HG03066 (cell line): ENCODE measurements around the gene NDUFV3.
"Not testable (repeated sequence)": the region's sequence is repeated elsewhere in the genome, so short reads cannot be mapped to it uniquely, and the experiment has no call there.

Source experiments
- ATAC-seq: cut with Tn5 transposase; IDR thresholded peaks from one replicate; pipeline ENCODE4 v1.9.1; 2021; ENCODE audit warnings: low read depth; ENCODE audit not compliant: unreplicated experiment

The NDUFV3 gene

DNA sequence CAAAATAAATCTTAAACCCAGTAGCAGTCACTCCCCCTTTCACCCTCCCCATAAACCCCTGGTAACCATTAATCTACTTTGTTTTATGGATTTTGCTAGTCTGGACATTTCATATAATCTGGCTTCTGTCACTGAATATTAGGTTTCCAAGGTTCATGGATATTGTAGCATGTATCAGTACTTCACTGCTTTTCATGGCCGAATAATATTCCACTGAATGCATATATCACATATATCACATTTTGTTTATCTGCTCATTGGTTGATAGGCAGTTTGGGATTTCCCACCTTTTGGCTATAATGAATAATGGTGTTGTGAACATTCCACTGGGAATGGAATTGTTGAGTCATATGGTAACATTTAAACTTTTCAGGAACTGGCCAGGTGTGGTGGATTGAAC lies 9.2 kb upstream of the NDUFV3 start:
- no peak for ATAC-seq

DNA sequence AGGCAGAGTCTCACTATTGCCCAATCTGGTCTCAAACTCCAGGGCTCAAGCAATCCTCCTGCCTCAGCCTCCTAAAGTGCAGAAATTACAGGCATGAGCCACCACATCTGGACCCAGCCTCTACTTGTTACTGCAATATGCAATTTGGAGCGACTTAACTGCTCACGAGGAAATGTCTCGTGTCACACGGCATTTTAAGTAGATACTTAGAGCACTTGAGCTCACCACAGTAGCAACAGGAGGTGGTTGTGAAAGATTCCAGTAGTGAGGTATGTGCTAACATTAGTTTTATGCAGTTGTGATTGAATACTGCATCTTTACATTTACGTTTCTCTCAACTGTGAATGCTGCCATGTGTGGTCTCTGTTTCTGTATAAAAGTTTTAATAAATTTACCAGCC lies 5.8 kb upstream of the NDUFV3 start:
- no peak for ATAC-seq

DNA sequence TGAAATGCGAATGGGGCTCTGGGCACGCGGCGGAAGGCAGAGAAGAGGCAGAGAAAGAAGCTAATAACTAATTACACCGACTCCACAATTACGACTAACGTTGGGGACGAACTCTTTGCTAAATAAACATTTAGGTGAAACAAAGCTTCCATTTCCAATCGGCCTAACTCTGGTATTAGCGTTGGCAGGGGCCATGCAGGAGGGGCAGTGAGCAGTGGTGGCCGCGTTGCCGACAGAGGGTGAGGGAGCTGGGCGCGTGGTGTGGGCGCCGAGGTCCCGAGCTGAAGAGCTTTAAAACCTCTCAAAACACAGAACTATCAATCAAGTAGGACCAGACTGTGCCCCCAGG lies 553 bp upstream of the NDUFV3 start:
- ATAC-seq = no peak

DNA sequence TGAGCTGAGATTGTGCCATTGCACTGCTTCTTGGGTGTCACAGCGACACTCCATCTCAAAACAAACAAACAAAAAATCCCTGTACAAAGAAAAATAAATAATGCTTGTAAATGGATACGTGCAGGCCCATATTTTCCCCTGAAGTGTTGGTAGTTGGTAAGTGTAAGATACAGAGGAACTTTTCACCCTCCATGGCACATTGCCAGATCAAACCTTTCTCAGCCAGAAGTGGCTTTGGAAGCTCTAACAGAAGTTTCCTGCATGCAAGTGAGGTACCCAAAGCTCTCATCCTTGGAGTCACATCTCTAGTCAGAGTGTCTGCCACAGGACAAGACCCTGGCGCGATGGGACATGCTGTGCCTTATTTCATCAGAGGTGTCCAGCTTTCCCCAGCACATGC lies 7.3 kb downstream of the NDUFV3 start:
- no peak for ATAC-seq

DNA sequence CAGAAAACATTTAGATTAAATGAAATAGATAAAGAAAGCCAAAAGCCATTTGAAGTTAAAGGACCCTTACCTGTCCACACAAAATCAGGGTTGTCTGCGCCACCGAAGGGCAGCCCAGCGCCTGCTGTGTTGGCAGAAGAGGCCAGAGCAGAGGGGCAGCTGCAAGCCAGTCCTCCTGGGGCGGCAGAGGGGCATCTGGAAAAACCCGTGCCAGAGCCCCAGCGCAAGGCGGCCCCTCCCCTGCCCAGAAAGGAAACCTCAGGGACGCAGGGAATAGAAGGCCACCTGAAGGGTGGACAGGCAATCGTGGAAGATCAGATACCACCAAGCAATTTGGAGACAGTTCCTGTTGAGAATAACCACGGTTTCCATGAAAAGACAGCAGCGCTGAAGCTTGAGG lies 10.7 kb downstream of the NDUFV3 start:
- ATAC-seq = no peak

DNA sequence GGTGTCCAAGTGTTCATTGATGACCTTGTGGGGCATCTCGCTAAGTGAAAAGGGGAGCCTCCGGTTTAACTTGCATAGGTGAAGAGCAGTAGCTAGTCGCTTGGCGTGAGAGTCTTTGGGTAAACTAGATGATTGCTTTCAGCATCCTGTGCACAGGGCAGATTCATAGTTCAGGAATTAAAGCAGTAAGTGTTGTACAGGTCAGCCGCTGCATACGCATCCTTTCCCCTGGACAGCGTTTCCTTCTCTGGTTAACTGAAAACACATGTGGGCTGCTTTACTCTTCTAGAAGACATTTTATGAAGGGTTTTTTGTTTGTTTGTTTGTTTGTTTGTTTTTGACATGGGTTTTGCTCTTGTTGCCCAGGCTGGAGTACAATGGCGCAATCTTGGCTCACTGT lies 12.1 kb downstream of the NDUFV3 start:
- ATAC-seq = no peak

DNA sequence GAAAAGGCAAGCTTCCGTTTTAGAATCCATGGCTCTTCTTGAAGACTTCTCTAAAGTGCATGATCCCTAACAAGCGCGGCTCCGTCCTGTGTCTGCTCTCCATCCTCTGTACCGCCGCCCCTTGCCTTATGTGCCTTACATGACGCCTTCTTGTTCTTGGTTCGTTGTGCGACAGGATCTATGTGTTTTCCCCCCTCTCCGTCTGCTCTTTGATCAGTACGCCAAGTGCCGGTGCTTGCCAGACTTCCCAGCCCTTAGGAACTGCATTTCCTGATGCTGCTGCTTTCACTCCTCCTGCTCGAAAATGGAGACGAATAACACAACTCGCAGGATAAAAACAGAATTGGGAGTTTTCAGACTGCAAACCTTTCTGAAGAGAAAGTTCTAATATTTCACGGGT lies 13.1 kb downstream of the NDUFV3 start:
- no peak for ATAC-seq

DNA sequence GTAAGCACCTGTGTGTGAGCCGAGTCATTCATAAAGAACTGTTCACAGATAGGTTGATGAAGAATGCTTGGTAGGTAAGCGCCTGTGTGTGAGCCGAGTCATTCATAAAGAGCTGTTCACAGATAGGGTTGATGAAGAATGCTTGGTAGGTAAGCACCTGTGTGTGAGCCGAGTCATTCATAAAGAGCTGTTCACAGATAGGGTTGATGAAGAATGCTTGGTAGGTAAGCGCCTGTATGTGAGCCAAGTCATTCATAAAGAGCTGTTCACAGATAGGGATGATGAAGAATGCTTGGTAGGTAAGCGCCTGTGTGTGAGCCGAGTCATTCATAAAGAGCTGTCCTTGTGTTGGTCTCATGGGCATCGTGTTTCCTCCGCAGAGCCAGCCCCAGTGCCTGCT lies 15.4 kb downstream of the NDUFV3 start:
- ATAC-seq = not testable (repeated sequence)

DNA sequence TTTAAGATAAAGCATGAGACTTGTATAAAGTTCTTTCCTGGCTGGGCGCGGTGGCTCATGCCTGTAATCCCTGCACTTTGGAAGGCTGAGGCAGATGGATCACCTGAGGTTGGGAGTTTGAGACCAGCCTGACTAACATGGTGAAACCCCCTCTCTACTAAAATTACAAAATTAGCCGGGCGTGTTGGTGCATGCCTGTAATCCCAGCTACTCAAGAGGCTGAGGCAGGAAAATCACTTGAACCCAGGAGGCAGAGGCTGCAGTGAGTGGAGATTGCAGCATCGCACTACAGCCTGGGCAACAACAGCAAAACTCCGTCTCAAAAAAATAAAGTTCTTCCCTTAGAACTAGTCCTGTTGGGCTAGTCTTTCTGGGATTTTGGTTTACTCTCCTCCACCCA lies 18.8 kb downstream of the NDUFV3 start:
- ATAC-seq = not testable (repeated sequence)

DNA sequence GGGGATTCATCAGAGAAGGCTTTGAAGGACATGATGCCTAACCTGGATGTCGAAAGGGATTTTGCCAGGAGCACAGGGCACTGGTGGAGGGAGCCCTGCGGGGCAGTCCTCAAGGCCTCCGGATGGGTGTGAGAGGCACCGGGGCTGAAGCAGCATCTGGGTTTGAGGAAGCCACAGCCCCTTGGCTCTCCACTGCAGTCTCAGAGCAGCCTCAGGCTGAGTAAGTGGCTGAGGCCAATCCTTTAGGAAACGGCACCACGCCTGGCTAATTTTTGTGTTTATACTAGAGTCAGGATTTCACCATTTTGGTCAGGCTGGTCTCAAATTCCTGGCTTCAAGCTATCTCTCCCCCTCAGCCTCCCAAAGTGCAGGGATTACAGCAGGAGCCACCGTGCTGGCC lies 20.4 kb downstream of the NDUFV3 start:
- no peak for ATAC-seq

DNA sequence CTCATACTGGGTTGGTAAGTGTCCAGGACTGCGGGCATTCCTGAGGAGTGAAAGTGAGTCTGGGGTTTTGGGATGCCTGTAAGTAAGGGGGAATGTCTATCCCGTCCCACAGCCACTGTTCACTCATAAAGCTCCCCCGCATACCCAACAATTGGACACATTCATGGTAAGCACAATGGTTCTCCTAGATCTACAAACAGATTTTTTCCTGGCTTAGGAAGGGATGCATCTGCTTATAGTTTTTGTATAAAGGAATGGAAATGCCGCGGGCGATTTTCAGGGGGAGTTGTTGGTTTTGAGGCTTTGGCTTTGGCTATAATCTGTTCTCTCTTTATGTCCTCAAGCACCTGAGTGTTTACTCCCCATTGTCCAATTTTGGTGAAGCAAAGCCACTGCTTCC lies 25.2 kb downstream of the NDUFV3 start:
- no peak for ATAC-seq

DNA sequence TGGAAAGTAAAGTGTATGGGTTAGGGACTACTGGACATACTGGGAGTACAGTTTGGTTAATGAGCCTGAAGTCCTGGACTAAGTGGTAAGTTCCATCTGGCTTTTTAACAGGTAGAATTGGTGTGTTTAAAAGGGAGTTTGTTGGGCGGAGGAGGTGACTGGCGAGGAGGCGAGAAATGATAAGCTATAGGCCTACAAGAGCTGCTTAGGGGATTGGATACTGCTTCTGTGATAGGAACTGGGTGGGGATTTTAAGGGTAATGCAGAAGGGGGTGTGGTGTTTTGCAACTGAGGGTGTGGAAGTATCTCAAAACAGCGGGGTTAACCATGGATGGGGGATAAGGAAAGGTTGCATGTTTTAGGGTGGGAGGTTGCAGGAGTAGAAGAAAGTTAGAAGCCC lies 28.8 kb downstream of the NDUFV3 start:
- ATAC-seq = no peak

DNA sequence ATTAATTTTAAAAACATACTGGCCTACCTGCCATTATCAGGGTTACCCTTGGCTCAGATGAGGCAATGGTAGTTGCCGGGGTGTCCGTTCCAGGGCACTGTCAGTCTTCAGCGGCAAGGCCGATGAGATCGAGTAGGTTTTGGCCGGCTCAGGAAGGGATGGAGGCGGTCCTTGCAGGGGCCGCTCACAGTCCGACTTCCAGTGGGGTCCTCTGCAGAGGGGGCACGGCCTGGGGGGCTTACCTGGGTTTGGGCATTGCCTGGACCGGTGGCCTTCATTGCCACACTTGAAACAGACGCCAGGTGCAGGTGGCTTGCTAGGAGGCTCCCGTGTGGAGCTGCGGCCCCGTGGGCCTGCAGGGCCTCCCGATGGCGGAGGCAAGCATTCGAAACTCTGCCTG lies 29.8 kb downstream of the NDUFV3 start:
- ATAC-seq = no peak

DNA sequence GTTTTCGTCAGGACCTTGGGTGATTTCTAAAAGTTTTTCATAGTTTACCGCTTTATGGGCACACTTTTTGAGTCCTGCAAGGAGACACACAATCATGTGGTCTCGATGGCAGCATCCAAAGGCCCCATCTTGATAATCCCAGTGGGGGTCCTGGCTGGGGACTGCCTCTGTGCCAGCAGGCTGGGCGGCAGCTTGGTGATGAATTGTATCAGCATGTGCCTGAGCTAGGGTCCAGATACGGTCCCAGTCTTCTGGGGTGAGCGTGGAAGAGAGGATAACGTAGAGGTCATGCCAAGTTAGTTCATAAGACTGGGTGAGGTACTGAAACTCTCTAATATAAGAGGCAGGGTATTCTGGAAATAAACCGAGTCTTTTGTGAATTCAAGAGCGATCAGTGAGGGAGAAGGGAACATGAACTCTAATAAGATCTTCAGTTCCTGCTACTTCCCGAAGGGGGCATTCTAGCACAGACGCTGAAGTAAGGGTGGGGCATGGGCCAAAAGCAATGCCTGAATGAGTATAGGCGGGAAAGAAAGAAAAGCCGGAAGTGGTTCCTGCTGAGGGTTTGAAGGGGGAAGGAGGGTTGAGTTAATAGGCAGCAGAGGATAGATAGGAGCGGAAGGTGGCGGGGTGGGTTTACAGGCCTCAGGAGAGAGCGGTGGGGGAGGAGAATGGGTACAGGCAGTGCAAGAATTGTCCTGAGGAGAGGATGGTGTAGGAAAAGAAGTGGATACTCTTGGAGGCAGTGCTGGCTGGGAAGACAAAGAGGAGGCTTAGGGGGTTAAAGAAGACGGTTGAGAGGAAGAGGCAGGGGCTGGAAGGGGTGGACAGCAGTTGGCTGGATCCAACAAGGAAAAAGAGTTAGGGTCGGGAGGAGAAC lies 30.7 kb downstream of the NDUFV3 start:
- ATAC-seq = peak; percentile 68

DNA sequence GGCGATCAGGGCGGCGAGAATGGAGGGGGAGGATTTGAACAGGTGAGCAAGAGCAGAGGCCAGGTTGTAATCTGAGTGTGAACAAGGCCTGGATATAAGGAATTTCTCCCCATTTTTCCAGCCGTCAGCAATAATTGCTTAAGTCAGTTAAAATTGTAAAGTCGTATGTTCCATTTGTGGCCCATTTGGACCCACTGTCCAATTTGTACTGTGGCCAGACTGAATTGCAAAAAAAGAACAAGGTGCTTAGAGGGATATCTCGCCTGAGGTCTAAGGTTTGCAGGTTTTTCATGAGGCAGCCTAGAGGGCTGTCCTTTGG lies 31.3 kb downstream of the NDUFV3 start:
- no peak for ATAC-seq

DNA sequence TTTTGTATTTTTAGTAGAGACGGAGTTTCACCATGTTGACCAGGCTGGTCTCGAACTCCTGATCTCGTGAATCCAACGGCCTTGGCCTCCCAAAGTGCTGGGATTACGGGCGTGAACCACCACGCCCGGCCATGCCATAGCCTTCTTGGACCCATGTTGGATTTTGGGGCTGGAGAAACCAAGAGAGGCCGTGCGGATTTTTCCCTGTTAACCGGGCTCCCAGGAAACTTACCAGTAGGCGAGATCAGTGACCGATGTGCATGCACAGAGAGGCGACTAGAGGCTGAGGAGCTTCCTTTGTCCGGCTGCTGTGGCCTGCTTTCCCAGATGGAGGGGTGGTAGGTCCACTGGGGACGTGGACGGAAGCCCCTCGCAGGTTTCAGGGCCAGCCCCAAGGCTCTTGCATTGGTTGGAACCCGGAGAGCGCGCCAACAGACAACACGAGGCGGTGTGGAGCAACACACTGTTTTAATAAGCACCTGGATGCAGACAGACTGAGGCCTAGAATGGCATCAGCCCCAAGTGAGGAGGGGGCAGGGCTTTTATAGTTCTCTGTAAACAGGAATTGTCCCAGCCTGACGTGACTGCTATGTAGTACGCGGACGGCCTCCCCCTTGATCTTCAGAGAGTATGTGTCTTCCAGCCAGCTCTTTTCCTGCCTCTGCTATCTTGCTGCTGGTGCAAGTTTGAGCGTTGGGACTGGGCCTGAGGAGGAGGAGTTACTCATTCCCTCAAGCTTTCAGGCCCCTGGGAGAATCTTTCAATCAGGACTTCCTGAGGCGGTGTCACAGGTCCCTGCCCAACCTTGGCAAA lies 32.2 kb downstream of the NDUFV3 start, which contains the start of gene ERVH48-1:
Gene ERVH48-1 (minus strand): TSS at position 517 of the 813 bp plus-strand sequence. CDS start 6,624 bp downstream, outside the sequence.
- ATAC-seq = no peak

DNA sequence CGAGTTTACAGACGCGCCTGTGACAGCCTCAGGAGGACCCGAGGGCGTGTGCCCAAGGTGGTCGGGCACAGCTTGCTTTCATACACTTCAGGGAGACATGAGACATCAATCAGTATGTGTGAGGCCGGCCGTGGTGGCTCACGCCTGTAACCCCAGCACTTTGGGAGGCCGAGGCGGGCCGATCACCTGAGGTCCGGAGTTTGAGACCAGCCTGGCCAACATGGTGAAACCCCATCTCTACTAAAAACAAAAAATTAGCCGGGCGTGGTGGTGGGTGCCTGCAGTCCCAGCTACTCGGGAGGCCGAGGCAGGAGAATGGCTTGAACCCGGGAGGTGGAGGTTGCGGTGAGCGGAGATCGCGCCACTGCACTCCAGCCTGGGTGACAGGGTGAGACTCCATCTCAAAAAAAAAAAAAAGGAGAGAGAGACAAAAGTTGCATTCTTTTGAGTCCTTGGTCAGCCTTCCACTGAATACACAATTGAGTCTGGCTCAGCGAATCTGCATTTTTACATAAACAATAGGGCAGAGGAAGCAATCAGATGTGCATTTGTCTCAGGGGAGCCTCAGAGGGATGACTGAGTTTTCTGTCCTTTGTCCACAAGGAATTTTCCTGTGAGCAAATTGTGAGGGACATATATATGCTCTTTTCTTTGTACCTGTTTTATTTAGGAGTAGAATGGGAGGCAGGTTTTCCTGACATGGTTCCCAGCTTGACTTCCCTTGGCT lies 34.5 kb downstream of the NDUFV3 start:
- not testable (repeated sequence) for ATAC-seq

DNA sequence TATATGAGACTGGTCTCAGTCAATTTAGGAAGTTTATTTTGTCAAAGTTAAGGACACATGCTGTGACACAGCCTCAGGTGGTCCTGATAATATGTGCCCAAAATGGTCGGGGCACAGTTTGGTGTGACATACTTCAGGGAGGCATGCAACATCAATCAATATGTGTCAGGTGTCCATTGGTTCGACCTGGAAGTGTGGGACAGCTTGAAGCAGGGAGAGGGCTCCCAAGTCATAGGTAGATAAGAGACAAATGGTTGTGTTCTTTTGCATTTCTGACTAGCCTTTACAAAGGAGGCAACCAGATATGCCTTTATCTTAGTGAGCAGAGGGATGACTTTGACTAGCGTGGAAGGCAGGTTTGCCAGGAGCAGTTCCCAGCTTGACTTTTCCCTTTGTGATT lies 36.9 kb downstream of the NDUFV3 start:
- no peak for ATAC-seq

DNA sequence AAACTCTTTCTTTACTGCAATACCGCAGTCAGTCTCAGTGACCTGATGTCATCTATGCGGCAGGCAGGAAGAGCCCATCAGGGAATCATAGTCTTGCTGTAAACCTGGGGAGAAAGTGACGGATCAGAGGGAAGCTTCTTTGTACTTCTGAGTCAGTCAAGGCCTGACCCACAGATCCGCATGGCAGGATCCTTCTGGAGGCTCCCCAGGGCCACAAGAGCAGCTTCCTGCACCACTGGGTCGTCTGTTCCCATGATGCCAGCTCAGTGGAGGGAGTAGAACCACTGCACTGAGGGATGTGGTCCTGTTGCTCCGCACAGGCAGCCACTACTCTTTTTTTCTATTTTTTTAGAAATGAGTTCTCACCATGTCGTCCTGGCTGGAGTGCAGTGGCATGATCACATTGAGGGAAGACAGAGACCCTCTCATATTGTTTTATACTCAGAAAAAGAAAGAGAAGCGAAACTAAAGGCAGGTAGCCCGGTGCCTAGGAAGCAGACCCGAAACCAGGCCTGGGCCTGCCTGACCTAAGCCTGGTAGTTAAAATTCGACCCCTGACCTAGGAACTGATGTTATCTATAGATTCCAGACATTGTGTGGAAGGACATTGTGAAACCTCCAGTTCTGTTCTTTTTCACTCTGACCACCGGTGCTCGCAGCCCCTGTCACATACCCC lies 38.6 kb downstream of the NDUFV3 start:
- no peak for ATAC-seq

DNA sequence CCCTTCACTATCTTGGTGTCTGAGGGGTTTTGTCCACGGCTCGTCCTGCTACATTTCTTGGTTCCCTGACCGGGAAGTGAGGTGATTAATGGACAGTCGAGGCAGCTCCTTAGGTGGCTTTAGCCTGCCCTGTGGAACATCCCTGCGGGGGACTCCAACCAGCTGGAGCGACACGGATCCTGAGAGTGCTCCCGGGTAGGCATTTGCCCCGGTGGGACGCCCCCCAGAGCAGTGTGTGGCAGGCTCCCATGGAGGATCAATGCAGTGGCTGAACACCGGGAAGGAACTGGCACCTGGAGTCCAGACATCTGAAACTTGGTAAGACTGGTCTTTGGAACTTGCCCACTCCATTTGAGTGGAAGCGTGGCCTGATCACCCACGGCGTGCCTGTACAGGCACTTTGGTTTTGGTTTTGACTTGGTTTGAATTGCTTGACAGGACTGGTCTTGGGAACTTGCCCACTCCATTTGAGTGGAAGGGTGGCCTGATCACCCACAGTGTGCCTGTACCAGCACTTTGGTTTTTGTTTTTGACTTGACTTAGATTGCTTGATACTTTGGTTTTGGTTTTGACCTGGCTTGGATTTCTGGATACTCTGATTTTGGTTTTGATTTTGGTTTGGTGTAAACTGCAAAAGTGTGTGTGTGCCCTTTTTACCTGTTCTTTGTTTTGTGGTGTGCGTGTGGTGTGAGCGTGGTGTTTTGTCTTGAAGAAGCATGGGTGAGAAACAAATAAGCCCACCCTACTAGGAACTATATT lies 39.4 kb downstream of the NDUFV3 start:
- ATAC-seq = not testable (repeated sequence)
